Measurements from ENCODE around the gene FXR1.
"Not testable (repeated sequence)": the region's sequence is repeated elsewhere in the genome, so short reads cannot be mapped to it uniquely, and the experiment has no call there.

FXR1 gene

GRCh38 chr3:180981912-180982311 lies 69.4 kb downstream of the FXR1 start:
- no peak for TF ChIP-seq CTCF (IDR thresholded peaks at IDR 0.05; ENCODE audit: borderline replicate concordance, insufficient read depth, low read depth, low read length)
- no peak overlapping the region for H3K4me3 ChIP-seq (ENCODE audit: low read depth, low read length)

GRCh38 chr3:180983136-180983535 lies 70.7 kb downstream of the FXR1 start:
- TF ChIP-seq CTCF (IDR thresholded peaks at IDR 0.05; ENCODE audit: borderline replicate concordance, insufficient read depth, low read depth, low read length), result no peak

GRCh38 chr3:180986366-180986765 lies 73.9 kb downstream of the FXR1 start:
- H3K4me3 ChIP-seq (ENCODE audit: low read depth, low read length), result not testable (repeated sequence)

More at GRCh38 chr3:180983136-180983535, 70.7 kb downstream of the FXR1 start:
- H3K4me3 ChIP-seq (ENCODE audit: low read depth, low read length), result no peak overlapping the region

- H3K4me3 ChIP-seq (ENCODE audit: low read depth, low read length), result no peak overlapping the region
- TF ChIP-seq CTCF (IDR thresholded peaks at IDR 0.05; ENCODE audit: borderline replicate concordance, insufficient read depth, low read depth, low read length), result no peak
Measured at GRCh38 chr3:180987344-180987743, 74.9 kb downstream of the FXR1 start.

- no peak for TF ChIP-seq CTCF (IDR thresholded peaks at IDR 0.05; ENCODE audit: borderline replicate concordance, insufficient read depth, low read depth, low read length)
Measured at GRCh38 chr3:180989291-180990163, 77.1 kb downstream of the FXR1 start, which contains the start of gene DNAJC19. Gene DNAJC19, minus strand, starts transcription at chr3:180989736. Its CDS starts 134 bp downstream, at chr3:180989602.

GRCh38 chr3:180990505-180990904 lies 78.0 kb downstream of the FXR1 start:
- no peak overlapping the region for H3K4me3 ChIP-seq (ENCODE audit: low read depth, low read length)
- no peak for TF ChIP-seq CTCF (IDR thresholded peaks at IDR 0.05; ENCODE audit: borderline replicate concordance, insufficient read depth, low read depth, low read length)

More at GRCh38 chr3:180989291-180990163, 77.1 kb downstream of the FXR1 start, which contains the start of gene DNAJC19:
- H3K4me3 ChIP-seq (ENCODE audit: low read depth, low read length), result peak within 1 kb of the TSS; percentile 97

- no peak overlapping the region for H3K4me3 ChIP-seq (ENCODE audit: low read depth, low read length)
- TF ChIP-seq CTCF (IDR thresholded peaks at IDR 0.05; ENCODE audit: borderline replicate concordance, insufficient read depth, low read depth, low read length), result no peak
Measured at GRCh38 chr3:180996415-180996932, 84.0 kb downstream of the FXR1 start.

GRCh38 chr3:181002331-181002730 lies 89.9 kb downstream of the FXR1 start:
- not testable (repeated sequence) for H3K4me3 ChIP-seq (ENCODE audit: low read depth, low read length)

GRCh38 chr3:181003469-181003868 lies 91.0 kb downstream of the FXR1 start:
- H3K4me3 ChIP-seq (ENCODE audit: low read depth, low read length), result not testable (repeated sequence)
